ENCODE measurements around the gene AHDC1. TPM values are rescaled to one million over a fixed set of nuclear protein-coding genes. Genes with fewer than 3 reads are reported as not detected.

AHDC1 gene
- total RNA-seq, 1 experiment from 2014 or later: 33.7 TPM

GRCh38 chr1:27604579-27605299 lies 795 bp upstream of the AHDC1 start (continued):
- TF ChIP-seq ELF1 (IDR thresholded peaks at IDR 0.05; ENCODE audit: borderline replicate concordance, low read depth): no peak

- Histone ChIP-seq H3K4me1 (ENCODE audit: control insufficient read depth in 1 of 2, insufficient read depth in 2 of 2, low read length in 2 of 2) (peaks cover 42 to 74% of the 10 kb centered on the region in 2 experiments), H3K4me2 (ENCODE audit: low read length) (peak overlapping the region; percentile 88), H3K36me3 (ENCODE audit: control insufficient read depth in 1 of 2, insufficient read depth in 2 of 2, low read length in 2 of 2) (no peaks in the 10 kb centered on the region), H2AFZ (ENCODE audit: low read depth, low read length, poor library complexity, severe bottlenecking) (no peak overlapping the region), H3K9me2 (ENCODE audit: insufficient read depth) (no peaks in the 10 kb centered on the region), H3K9ac (ENCODE audit: low read length) (peak overlapping the region; percentile 81), H3K79me2 (ENCODE audit: insufficient read depth, low read length) (peaks cover 49% of the 10 kb centered on the region), H3K4me3 (replicated peaks in 1 of 2; ENCODE audit: low read depth in 1 of 2, low read length in 2 of 2) (peak overlapping the region; percentile 85 to 95), H3K9me3 (ENCODE audit: control insufficient read depth in 1 of 2, insufficient read depth in 1 of 2, low read depth in 1 of 2, low read length in 2 of 2) (no peaks in the 10 kb centered on the region), H3K27ac (ENCODE audit: low read depth, low read length) (peak overlapping the region; percentile 68; the same call in 1 of the 2 replicates), H4K20me1 (ENCODE audit: insufficient read depth) (peaks cover 9% of the 10 kb centered on the region; the same call in 1 of the 2 replicates), H3K27me3 (ENCODE audit: insufficient read depth, low read length) (no peaks in the 10 kb centered on the region)
- ChIA-PET RAD21 (ENCODE audit: low non-redundant PET in 1 of 2, low total read pairs in 2 of 2, uncharacterized antibody in 2 of 2, unreplicated experiment in 2 of 2) (interaction anchor here (0.6 to 2.7 kb wide), 3 partner anchors 46 to 871 kb away, joined by 3 to 20 read pairs (median 12); no protein-coding TSS in a partner anchor), CTCF (interaction anchor here (0.6 to 1.4 kb wide), 3 partner anchors 46 to 212 kb away, joined by 3 to 17 read pairs (median 4); no protein-coding TSS in a partner anchor), POLR2A (interaction anchor here (0.8 to 1.2 kb wide), 3 partner anchors 46 to 212 kb away, joined by 5 to 13 read pairs (median 8); partner anchors contain the start of gene WASF2)
- TF ChIP-seq, protein P1, sequence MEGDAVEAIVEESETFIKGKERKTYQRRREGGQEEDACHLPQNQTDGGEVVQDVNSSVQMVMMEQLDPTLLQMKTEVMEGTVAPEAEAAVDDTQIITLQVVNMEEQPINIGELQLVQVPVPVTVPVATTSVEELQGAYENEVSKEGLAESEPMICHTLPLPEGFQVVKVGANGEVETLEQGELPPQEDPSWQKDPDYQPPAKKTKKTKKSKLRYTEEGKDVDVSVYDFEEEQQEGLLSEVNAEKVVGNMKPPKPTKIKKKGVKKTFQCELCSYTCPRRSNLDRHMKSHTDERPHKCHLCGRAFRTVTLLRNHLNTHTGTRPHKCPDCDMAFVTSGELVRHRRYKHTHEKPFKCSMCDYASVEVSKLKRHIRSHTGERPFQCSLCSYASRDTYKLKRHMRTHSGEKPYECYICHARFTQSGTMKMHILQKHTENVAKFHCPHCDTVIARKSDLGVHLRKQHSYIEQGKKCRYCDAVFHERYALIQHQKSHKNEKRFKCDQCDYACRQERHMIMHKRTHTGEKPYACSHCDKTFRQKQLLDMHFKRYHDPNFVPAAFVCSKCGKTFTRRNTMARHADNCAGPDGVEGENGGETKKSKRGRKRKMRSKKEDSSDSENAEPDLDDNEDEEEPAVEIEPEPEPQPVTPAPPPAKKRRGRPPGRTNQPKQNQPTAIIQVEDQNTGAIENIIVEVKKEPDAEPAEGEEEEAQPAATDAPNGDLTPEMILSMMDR (IDR thresholded peaks at IDR 0.05 in 2 of 3, conservative IDR thresholded peaks at IDR 0.05 in 1 of 3; ENCODE audit: borderline replicate concordance in 1 of 3, insufficient read depth in 1 of 3, low read depth in 2 of 3, low read length in 2 of 3): no peak
- TF ChIP-seq ELF1 (IDR thresholded peaks at IDR 0.05; ENCODE audit: borderline replicate concordance, low read depth) (no peak), FOSL1 (IDR thresholded peaks at IDR 0.05; ENCODE audit: low read depth) (no peak), POLR2AphosphoS5 (IDR thresholded peaks at IDR 0.05; ENCODE audit: low read depth, low read length) (no peak), SIN3A (IDR thresholded peaks at IDR 0.05; ENCODE audit: low read depth) (no peak), ZFX (IDR thresholded peaks at IDR 0.05) (no peak), ATF3 (IDR thresholded peaks at IDR 0.05) (no peak), RAD21 (IDR thresholded peaks at IDR 0.05; ENCODE audit: low read depth) (no peak), EZH2 (IDR thresholded peaks at IDR 0.05) (no peak), REST (IDR thresholded peaks at IDR 0.05; ENCODE audit: low read depth) (no peak), POLR2A (IDR thresholded peaks at IDR 0.05; ENCODE audit: borderline replicate concordance, extremely low read depth, insufficient read depth, insufficient read length) (no peak), SP1 (IDR thresholded peaks at IDR 0.05; ENCODE audit: low read depth) (no peak), CBX3 (IDR thresholded peaks at IDR 0.05; ENCODE audit: low read depth) (no peak)
- TF ChIP-seq, protein P2, sequence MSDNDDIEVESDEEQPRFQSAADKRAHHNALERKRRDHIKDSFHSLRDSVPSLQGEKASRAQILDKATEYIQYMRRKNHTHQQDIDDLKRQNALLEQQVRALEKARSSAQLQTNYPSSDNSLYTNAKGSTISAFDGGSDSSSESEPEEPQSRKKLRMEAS (IDR thresholded peaks at IDR 0.05): no peak
- TF ChIP-seq, protein P3, sequence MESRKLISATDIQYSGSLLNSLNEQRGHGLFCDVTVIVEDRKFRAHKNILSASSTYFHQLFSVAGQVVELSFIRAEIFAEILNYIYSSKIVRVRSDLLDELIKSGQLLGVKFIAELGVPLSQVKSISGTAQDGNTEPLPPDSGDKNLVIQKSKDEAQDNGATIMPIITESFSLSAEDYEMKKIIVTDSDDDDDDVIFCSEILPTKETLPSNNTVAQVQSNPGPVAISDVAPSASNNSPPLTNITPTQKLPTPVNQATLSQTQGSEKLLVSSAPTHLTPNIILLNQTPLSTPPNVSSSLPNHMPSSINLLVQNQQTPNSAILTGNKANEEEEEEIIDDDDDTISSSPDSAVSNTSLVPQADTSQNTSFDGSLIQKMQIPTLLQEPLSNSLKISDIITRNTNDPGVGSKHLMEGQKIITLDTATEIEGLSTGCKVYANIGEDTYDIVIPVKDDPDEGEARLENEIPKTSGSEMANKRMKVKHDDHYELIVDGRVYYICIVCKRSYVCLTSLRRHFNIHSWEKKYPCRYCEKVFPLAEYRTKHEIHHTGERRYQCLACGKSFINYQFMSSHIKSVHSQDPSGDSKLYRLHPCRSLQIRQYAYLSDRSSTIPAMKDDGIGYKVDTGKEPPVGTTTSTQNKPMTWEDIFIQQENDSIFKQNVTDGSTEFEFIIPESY (IDR thresholded peaks at IDR 0.05; ENCODE audit: extremely low read depth, insufficient replicate concordance, low read length): no peak
- ATAC-seq: peak; percentile 11
- DNase-seq (ENCODE audit: low read depth, low spot score): no peak
- BruUV-seq (replicated peaks): no TSS peak
- intact Hi-C loops (cut with micrococcal nuclease): loop anchor here (10.0 kb wide), 1 partner anchor 558 kb away; no protein-coding TSS in a partner anchor
Measured at GRCh38 chr1:27603309-27603680, 649 bp downstream of the AHDC1 start.

Data from HCT116 (cell line).